GM10847 (cell line): ENCODE measurements around the gene KIAA2012.

Experiments
- POLR2A ChIP-seq: IDR thresholded peaks from 2 replicates; pipeline ENCODE4 v1.6.1; 2011; ENCODE audit not compliant: insufficient read length; ENCODE audit errors: extremely low read depth

KIAA2012 gene

DNA sequence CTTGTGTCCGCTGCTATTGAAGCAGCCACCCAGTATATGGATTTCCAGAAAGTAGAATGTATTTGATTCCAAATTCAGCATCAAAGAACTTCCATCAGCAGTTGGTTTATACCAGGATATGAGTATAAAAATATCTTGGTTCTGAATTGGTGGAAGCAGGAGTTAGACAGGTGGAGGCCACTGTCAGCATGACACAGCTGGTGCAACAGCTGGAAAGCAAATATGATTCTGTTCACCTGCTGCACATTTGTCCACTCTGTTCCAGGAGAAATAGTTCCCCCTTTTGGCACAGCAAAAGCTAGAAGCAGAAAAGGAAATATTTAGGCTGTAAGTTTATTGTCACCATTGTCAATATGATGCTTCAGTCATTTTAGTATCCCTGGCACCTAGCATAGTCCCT, 41.2 kb downstream of the KIAA2012 start:
- TF ChIP-seq POLR2A = no peak

DNA sequence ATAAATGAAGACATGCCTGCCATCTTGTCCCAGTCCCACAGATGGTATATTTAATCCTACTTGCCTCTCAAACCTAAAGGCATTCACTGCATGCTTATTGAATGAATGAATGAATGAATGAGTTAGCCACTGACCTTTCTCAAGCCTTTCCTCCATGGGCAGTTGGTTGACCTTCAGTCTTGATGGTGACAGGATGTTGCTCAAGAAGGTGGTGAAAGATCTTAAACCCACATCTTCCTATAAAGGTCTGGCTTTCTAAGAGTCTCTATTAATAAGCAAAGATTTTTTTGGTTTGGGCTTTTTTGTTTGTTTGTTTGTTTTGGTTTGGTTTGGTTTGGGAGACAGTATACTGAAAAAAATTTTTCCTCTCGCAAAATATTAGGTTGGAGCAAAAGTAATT, 41.7 kb downstream of the KIAA2012 start:
- no peak for TF ChIP-seq POLR2A

DNA sequence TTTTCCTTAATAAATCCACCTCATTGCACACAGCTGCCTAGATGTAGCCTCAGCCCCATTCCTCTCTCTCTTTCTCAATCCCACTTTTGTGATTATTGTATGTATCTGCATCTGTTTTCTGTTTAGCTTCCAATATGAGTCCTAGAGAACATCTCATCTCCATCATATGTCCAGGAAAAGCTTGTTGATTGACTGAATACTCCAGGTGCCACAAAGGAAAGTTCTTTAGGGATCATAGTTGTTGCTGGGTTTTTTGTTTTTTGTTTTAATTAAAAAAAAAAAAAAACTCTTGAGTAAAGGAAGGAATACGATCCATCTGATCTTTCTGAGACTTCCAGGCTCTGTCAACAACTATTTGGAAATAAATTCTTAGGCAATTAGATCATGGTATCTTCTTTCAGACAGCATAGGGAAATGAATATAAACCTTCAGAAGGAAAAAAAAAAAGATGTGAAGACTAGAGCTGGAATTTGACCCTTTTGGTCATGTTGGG, 42.5 kb downstream of the KIAA2012 start:
- TF ChIP-seq POLR2A = no peak

DNA sequence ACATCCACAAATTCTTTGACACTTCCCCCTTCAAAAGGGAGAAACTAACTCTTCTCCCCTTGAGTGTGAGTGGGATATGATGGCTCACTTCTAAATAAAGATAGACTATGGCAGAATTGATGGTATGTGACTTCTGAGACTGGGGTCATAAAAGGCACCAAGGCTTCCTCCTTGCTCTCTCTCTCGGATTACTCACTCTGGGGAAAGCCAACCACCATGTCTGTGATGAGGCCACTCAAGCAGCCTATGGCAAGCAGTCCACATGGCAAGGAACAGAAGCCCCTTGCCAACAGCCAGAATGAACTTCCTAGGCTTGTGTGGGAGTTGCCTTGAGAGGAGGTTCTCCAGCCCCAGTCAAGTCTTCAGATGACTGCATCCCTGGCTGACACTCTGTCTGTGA, 43.6 kb downstream of the KIAA2012 start:
- TF ChIP-seq POLR2A = no peak

DNA sequence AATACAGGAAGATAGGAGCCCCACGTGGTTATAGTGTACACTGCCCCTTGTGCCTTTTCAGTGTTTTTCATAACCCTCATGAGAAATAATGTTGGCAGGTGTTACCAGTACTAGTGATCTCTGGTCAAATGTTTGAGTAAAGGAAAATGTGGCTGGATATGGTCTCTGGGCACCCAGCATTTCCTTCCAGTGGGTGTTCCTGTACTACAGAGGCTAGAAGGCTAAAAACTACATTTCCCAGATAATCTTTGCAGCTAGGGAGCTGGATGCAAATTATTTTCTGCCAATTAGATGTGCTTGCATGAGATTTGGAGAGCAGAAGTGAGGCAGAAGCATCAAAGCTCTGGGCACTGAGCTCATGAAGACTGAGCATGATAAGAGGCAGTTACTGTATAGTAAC, 45.1 kb downstream of the KIAA2012 start:
- TF ChIP-seq POLR2A = no peak

DNA sequence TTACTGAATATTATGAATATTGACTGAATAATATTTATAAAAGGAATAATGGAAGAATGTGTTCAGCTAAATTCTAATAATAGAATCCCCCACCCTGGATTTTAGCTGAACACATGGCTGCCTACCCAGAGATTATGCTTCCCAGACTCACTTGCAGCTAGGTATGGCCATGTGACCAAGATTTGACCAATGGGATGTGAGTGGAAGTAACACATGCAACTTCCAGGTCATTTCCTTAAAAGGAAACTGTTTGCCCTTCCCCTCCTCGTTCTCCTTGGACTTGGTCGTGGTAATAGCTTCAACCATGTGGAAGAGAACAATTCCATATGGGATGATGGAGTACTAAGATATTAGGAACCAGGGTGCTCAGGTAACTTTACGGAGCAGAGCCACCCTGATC, 47.8 kb downstream of the KIAA2012 start:
- TF ChIP-seq POLR2A = no peak

DNA sequence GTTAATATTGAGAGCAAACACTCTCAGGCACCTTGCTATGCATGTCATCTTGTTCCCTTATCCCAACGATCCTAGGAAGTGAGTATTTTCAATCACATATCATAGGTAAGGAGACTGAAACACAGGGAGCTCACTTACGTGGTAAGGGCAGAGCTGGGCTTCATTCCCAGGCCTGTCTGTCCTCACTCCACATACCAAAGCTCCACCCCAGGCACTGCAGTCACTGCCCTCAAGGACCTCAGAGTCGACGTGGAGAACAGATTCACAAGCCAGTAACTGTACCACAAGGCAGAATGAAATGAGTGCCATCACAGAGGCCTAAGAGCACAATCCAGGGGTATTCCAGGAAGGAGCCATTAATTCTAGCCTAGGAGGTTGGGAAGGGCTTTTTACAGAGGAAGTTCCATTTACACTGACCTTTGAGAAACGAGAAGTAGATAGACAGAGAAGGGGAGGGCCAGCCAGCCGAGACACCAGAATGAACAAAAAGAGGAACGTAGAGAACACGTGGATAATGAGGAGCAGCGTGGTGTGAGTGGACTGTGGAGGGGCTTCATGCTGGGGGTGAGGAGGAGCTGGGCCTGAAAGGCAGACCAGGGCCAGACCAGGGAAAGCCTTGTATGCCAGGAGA, 48.6 kb downstream of the KIAA2012 start:
- TF ChIP-seq POLR2A = no peak

DNA sequence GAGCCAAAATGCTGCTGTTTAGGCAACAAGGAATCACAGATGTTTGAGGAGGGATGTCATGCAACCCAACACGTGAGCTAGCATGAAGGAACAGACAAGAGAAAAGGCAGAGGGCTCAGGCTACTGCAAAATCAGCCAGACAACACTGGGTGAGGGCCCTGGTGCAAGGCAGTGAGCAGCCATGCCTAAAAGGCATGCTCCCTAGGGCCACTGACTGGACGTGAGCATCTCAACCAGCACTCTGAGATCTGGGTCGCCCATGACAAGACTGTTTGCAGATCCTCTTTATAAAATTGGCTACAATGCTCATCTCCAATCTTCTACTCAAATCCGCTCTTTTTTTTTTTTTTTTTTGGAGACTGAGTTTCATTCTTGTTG, 49.1 kb downstream of the KIAA2012 start:
- no peak for TF ChIP-seq POLR2A

DNA sequence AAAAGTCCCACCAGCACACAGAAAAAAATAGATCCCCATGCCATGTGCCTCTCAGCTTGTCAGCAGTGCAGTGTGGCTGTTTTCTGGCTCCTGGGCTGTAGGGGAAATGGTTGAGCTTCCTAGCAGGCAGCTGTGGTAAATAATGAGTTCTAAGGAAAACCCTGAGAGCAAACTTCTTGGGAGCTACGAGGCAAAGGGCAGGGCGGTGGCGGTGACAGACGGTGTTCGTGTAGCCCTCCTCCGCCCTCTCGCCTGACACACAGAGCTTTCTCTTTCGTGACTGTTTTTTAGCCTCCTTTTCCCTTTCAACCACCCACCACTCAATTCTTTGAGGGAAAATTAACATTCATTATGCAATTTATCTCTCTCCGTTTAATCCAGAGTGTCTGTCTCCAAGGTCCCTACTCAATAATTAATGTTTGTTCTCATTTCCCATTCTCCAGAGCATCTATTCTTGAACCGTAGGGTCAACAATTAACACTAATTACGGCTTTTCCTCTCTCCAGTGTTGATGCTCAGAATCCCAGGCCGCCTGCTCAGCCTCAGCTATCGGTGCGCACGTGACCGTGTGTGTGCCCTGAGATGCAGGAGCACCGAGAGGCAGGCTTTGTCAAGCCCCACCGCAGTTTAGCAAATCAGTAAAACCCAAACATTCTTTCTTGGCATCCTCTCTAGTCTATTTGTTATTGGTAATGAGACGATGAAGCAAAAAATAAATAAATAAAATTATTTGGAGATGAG, 50.1 kb downstream of the KIAA2012 start:
- no peak for TF ChIP-seq POLR2A

DNA sequence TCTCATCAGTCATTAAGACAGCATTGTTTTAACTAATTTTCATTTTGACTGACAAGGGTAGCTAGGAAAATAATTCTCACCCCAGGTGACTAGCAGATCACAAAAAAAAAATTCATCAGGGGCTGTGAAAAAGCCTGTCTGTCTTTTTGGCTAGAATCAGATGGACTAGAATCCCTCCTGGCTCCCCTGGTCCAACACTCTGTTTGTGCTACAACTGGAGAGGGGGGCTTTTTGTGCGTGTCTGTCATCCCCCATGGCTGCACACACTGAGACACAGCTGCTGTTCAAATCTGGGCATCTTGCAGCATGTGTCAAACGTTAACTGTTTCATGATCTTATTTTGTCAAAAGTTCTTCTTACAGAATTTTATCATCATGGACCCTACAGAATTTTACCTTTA, 51.2 kb downstream of the KIAA2012 start:
- no peak for TF ChIP-seq POLR2A

DNA sequence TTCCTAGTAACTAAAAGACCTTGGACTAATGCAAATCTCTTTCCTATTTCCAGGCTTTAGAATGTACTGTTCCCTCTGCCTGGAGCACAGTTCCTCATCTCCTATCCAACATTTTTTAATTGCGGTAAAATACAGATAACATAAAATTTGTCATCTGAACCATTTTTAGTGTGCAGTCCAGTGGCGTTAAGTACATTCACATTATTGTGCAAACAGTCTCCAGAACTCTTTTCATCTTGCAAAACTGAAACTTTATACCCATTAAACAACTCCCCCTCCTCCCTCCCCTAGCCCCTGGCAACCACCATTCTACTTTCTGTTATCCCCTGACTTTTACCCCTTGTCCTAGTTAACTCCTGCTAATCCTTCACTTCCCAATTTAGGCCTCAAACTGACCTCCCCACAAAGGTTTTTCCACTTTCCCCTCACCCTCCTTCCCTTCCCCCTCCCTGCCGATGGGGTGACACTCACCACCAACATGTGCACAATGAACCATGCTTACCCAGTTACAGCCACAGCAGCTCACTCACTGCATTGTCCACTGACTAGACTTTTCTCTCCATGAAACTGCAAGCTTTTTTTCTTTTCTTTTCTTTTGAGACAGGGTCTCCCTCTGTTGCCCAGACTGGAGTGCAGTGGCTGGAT, 54.8 kb downstream of the KIAA2012 start:
- no peak for TF ChIP-seq POLR2A

DNA sequence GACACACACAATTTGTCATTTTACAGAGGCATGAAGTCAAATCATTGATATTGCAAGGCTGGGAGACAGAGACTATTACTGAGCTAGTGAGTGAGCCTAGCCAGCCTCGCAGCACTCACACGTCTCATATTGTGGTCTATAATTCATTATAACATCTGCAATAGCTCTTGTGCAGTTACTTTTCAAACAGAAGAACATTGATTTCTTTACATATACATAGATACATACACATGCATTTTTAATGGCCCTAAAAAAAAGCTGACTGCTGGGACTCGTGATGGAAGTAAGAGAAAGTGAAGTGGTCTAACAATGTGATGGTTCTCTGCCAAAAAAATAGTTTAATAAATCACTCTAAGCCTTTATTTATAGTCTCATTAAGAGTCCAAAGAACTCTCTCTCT, 56.8 kb downstream of the KIAA2012 start:
- TF ChIP-seq POLR2A = no peak

DNA sequence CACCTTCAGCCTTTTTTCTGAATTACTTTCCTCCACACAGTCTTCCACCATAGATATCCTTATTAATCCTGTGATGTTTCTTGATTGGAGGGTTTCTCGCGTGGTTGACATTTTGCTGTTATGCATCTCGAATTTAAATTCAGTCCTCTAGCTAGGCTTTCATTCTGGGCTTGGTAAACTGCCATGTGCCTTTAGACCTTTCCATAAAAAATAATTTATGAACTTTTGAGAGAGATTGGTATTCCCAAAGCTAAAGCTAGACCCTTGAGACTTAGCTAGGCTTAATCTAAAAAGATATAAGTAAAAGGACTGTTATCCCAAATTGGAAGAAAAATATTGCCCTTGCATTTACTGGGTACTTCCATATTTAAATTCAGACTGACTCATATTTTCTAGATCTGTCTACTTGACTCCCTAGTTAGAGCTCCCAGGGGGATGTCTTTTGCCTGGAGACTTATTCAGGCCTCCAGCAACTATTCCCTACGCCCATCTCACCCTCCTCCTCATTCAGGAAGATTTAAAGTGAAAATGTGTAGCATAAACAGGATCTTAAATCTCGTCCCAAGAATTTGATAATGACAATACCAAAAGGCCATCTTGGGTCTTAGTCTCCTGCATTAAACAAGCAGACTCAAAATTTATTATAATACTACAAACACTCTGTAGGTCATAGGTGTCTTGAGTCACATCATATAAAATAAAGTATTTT, 60.3 kb downstream of the KIAA2012 start:
- no peak for TF ChIP-seq POLR2A

DNA sequence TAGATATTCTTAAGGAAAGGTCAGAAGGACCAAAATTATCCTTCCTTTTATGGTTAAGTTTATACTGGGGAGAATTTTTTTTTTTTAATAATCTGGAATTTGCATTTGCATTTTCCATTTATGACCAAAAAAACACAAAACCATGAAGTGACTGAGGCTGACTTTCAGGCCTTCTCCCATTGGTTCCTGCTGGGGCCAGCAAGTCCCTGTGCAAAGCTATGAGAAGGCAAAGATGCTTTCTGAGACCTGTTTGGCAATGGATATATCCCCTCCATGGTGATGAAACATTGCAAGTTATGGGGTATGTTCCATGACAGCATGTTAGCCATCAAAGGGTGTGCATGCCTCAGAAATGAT, 60.8 kb downstream of the KIAA2012 start:
- TF ChIP-seq POLR2A = no peak

DNA sequence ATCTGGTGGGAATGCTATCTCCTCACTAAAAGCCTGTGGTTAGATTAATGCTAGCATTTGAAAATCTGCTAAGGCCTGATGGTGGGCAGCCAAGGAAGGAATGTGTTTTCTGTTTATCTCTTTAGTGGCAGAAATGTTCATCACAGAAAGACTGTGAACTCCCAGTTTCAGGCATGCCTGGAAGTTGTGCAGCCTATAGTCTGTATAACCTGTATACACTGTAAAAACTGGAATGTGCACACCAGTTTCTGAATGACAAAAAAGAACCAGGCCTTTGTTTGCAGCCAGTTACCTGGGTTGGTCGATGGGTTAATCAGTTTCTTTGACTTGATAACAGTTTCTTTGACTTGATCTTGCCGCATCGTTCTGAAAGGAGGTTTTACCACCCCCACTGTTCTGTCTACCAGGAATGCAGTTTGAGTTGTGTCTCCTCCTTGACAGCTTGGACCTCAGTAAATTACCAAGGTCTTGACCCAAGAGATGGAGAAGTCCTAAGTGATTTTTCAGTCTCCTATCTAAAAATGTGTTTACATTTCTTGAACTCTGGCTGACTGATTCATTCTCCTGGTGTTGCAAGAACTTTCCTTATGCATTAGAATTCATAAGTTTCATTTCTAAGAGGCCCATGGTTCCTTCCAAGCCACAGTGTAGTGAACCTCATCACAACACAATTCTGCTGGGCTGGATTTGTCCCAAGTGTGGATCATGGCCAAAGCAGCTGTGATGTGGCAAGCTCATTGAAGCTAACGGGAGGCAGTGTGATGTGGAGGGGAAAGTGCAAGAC, 62.2 kb downstream of the KIAA2012 start:
- no peak for TF ChIP-seq POLR2A

DNA sequence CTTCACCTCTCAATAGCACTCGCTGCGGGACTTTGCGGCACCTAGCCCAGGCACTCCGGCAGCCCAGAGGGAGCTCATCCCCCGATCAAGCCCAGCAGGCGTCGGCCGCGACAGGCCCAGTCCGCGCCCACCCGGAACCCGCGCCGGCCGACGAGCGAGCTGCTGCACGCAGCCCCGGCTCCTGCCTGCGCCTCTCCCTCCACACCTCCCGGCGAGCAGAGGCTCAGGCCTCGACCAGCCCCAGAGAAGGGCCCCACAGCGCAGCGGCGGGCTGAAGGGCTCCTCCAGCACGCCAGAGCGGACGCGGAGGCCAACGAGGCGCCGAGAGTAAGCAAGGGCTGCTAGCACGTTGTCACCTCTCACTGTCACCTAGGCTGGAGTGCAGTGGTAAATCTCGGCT, 63.5 kb downstream of the KIAA2012 start:
- no peak for TF ChIP-seq POLR2A
